ENCODE results near the gene JMJD8. TPM values are rescaled to one million over a fixed set of nuclear protein-coding genes. Genes with fewer than 3 reads are reported as not detected.

Gene JMJD8
- total and polyA plus RNA-seq, 9 donors = 10.2 to 73.9 (median 56.8) TPM

DNA sequence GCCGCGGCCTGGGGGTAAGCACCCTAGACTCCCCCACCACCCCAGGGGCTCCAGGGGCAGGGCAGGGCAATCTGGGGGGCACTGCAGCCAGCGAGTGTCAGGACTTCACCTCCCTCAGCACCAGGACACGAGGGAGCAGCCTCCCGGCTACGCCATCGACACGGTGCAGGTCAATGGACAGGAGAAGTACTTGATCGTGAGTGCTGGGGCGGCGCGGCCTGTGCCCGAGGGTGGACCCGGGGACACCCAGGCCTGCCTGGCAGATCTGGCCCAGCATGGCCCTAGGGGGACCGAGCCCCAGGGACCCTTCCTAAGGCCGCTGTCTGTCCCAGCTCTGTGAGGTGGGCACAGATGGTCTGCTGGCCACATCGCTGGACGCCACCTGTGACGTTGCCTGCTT, 11.8 kb downstream of the JMJD8 start:
- Histone ChIP-seq H3K27me3 (no peaks in the 10 kb centered on the region), H3K36me3 (no peaks in the 10 kb centered on the region), H3K4me3 (no peak overlapping the region), H3K9me3 (no peaks in the 10 kb centered on the region), H3K4me1 (ENCODE audit: insufficient read depth) (peaks cover 13% of the 10 kb centered on the region), H3K27ac (no peak overlapping the region)
- no peak for TF ChIP-seq POLR2A (IDR thresholded peaks at IDR 0.05)
- TF ChIP-seq EP300 (IDR thresholded peaks at IDR 0.05) = no peak
- TF ChIP-seq, protein P1, sequence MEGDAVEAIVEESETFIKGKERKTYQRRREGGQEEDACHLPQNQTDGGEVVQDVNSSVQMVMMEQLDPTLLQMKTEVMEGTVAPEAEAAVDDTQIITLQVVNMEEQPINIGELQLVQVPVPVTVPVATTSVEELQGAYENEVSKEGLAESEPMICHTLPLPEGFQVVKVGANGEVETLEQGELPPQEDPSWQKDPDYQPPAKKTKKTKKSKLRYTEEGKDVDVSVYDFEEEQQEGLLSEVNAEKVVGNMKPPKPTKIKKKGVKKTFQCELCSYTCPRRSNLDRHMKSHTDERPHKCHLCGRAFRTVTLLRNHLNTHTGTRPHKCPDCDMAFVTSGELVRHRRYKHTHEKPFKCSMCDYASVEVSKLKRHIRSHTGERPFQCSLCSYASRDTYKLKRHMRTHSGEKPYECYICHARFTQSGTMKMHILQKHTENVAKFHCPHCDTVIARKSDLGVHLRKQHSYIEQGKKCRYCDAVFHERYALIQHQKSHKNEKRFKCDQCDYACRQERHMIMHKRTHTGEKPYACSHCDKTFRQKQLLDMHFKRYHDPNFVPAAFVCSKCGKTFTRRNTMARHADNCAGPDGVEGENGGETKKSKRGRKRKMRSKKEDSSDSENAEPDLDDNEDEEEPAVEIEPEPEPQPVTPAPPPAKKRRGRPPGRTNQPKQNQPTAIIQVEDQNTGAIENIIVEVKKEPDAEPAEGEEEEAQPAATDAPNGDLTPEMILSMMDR (IDR thresholded peaks at IDR 0.05) = no peak
- intact Hi-C loops (cut with DNase I) = no loop called here
- WGBS, 3 donors = 90 to 94% (median 91%) methylated on average over 13 to 19 of the region's 19 CpGs
- no peak for DNase-seq

DNA sequence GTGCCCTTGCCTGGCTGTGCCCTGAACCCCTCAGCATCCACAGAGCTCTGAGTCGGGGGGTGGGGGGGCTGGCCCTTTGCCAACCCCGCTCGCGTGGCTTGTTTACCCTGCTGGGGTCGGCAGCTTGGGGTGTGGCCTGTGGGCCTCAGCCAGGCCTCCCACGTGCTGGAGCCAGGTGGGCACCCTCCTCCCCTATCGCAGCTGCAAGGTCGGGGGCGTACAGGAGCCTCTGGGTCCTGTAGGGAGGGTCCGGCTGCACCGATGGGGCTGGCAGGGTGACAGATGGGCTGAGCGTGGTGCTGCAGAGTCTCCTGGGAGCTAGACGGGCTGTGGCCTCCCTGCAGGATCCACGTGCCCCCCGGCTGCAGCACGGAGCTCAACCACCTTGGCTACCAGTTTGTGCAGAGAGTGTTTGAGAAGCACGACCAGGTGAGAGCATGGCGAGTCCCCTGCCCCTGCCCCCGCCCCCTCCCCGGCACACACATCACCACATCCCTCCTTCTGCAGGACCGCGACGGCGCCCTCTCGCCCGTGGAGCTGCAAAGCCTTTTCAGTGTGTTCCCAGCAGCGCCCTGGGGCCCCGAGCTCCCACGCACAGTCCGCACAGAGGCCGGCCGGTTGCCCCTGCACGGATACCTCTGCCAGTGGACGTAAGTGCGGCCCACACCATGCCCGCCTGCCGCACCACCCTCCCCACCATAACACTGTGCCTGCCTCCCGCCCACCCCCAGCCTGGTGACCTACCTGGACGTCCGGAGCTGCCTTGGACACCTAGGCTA, 12.6 kb downstream of the JMJD8 start:
- Histone ChIP-seq H3K36me3 (no peaks in the 10 kb centered on the region), H3K9me3 (no peaks in the 10 kb centered on the region), H3K4me1 (ENCODE audit: insufficient read depth) (peaks cover 15% of the 10 kb centered on the region), H3K27ac (no peak overlapping the region), H3K4me3 (no peak overlapping the region), H3K27me3 (no peaks in the 10 kb centered on the region)
- DNase-seq = no peak
- intact Hi-C loops (cut with DNase I) = no loop called here
- TF ChIP-seq EP300 (IDR thresholded peaks at IDR 0.05) (no peak), POLR2A (IDR thresholded peaks at IDR 0.05) (no peak)
- TF ChIP-seq, protein P1 (IDR thresholded peaks at IDR 0.05) = no peak
- WGBS, 3 donors = 75 to 77% (median 76%) methylated on average over 28 to 40 of the region's 40 CpGs

DNA sequence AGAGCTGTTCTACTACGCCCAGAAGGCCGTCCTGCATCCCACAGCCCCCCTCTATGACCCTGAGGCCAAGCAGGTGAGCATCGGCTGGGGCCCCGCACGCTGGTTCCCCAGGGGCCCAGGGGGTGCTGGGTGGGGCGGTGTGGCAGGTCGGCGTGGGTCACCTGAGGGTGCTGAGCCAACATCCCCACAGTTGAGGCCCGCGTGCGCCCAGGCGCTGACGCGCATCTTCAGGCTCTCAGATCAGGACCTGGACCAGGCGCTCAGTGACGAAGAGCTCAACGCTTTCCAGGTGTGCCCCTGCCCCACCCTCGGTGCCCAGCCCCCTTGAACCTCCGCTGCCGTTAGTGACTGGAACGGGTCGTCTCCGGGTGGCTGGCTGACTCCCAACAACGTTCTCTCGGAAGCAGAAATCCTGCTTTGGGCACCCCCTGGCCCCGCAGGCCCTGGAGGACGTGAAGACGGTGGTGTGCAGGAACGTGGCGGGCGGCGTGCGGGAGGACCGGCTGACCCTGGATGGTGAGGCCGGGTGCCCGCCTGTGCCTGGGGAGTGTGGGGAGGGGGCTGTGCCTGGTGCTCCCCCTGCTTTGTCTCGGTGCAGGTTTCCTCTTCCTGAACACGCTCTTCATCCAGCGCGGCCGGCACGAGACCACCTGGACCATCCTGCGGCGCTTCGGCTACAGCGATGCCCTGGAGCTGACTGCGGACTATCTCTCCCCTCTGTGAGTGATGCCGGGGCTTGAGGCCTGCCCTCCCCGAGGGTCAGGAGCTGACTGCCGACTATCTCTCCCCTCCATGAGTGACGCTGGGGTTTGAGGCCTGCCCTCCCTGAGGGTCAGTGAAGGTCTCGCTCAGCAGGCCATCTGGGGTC, 13.4 kb downstream of the JMJD8 start:
- Histone ChIP-seq H3K4me3 (no peak overlapping the region), H3K4me1 (ENCODE audit: insufficient read depth) (peaks cover 15% of the 10 kb centered on the region), H3K27ac (no peak overlapping the region), H3K36me3 (no peaks in the 10 kb centered on the region), H3K9me3 (no peaks in the 10 kb centered on the region), H3K27me3 (no peaks in the 10 kb centered on the region)
- intact Hi-C loops (cut with DNase I) = no loop called here
- 87 to 89% (median 88%) methylated on average over 52 of the region's 52 CpGs for WGBS, 3 donors
- TF ChIP-seq POLR2A (IDR thresholded peaks at IDR 0.05) (no peak), EP300 (IDR thresholded peaks at IDR 0.05) (no peak)
- TF ChIP-seq, protein P1 (IDR thresholded peaks at IDR 0.05) = no peak
- no peak for DNase-seq

DNA sequence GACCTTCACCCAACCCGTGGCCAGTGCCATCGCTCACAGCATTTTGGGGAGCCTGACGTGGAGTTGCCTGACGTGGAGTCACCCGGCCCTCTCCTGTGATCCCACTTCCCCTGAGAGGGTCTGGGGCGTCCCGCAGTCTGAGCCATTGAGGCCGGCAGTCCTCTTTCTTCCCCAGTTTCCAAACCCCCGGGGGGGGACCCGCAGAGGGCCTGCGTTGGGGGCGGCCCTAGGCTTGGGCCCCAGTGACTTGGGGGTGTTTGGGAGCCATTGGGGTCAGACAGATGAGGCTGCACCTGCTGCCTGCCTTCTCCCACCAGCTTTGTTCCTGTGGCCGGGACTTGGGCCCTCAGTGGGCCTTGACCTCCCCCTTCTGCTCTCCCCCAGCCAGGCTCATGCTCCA, 14.5 kb downstream of the JMJD8 start:
- no peaks in the 10 kb centered on the region for H3K9me3 ChIP-seq
- H3K4me1 ChIP-seq (ENCODE audit: insufficient read depth) = peaks cover 12% of the 10 kb centered on the region
- H3K27ac ChIP-seq = no peak overlapping the region
- H3K4me3 ChIP-seq = no peak overlapping the region
- no peak for DNase-seq
- no peaks in the 10 kb centered on the region for H3K27me3 ChIP-seq
- intact Hi-C loops (cut with DNase I) = loop anchor here in 3 of 4 donors (5.0 to 10.0 kb wide), 3 partner anchors 102 to 285 kb away; partner anchors contain the start of genes NHLRC4 (in 1 of the 3), PGAP6 (in 1 of the 3) and PIGQ (in 1 of the 3)
- TF ChIP-seq, protein P1 (IDR thresholded peaks at IDR 0.05) = no peak
- TF ChIP-seq EP300 (IDR thresholded peaks at IDR 0.05) (no peak), POLR2A (IDR thresholded peaks at IDR 0.05) (no peak)
- H3K36me3 ChIP-seq = no peaks in the 10 kb centered on the region
- WGBS, 3 donors = 86 to 91% (median 90%) methylated on average over 13 of the region's 13 CpGs

All from ovary (tissue), 9 donors.